ENCODE results near the gene MOCS1.

GRCh38 chr6:39896701-39897100 is 37.6 kb downstream of the MOCS1 start:
- TF ChIP-seq CTCF (IDR thresholded peaks at IDR 0.05; ENCODE audit: low read depth, low read length) (no peak), EZH2phosphoT487 (IDR thresholded peaks at IDR 0.05; ENCODE audit: low read depth) (no peak)

Measured in OCI-LY3 (cell line).